BE2C (cell line): Measurements from ENCODE around the gene CSMD2.

Source experiments
- DNase-seq: peaks from one replicate; pipeline ENCODE4 v3.0.0-alpha.2; 2020
- H3K27me3 ChIP-seq: fragments of 250-450 bp; sonication (Bioruptor Pico); 2 replicates; pipeline ENCODE4 v1.5.1; 2020; ENCODE audit warnings: mild to moderate bottlenecking
- H3K36me3 ChIP-seq: fragments of 250-450 bp; sonication (Bioruptor Pico); 2 replicates; pipeline ENCODE4 v1.5.1; 2020; ENCODE audit warnings: mild to moderate bottlenecking
- H3K4me1 ChIP-seq: fragments of 250-450 bp; sonication (Bioruptor Pico); 2 replicates; pipeline ENCODE4 v1.5.1; 2020
- H3K4me3 ChIP-seq: 2 replicates; pipeline ENCODE4 v1.5.1; 2011; ENCODE audit warnings: low read depth, low read length
- H3K9me3 ChIP-seq: fragments of 250-450 bp; sonication (Bioruptor Pico); 2 replicates; pipeline ENCODE4 v1.5.1; 2020
- CTCF ChIP-seq: IDR thresholded peaks from 2 replicates; pipeline ENCODE4 v1.5.1; 2012; ENCODE audit warnings: mild to moderate bottlenecking, low read depth, low read length

CSMD2 gene

GRCh38 chr1:33668695-33669094, 496.3 kb downstream of the CSMD2 start:
- no peaks in the 10 kb centered on the region for H3K27me3 ChIP-seq
- H3K9me3 ChIP-seq = no peaks in the 10 kb centered on the region
- no peak for DNase-seq
- H3K36me3 ChIP-seq = no peaks in the 10 kb centered on the region
- H3K4me3 ChIP-seq = no peak overlapping the region
- no peaks in the 10 kb centered on the region for H3K4me1 ChIP-seq
- no peak for TF ChIP-seq CTCF

DNA sequence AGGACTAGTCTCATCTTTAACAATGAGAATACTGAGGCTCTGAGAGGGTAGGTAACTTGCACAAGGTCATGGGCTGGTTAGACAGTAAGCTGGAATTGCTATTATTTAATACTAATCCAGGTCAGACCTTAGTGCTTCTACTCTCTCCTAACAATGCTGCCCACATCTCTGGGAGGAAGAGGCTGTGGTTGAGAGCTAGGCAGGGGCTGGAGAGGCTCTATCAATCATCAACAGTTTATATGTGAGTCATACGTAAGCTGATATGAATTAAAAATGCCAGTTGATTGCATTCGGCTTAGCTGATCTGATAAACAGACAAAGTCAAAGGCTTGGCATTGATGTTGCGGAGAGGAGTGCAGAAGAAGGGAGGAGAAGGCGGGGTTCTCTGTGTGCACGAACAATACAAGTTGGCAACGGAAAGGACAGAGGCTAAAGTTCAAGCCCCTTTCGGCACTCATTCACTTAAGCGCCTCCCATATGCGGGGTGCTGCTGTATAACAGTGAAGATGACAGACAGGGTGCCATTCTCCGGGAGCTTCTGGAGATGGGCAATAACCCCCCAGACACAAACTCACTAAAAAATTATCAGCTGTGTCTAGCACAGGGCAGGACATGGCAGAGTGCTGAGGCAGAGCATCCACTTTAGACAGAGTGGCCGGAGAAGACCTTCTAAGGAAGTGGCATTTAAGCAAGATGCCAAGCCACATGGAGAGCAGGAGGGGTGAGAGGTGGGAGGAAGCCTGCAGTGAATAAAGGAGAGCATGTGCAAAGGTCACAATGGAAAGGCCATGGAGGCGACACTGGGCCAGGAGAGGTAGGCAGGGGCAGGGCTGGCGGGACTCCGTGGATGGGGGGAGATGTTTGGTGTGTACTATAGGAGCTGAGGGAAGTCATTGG, 497.4 kb downstream of the CSMD2 start:
- no peak for TF ChIP-seq CTCF
- DNase-seq = no peak
- Histone ChIP-seq H3K27me3 (no peaks in the 10 kb centered on the region), H3K4me1 (no peaks in the 10 kb centered on the region), H3K4me3 (no peak overlapping the region), H3K36me3 (no peaks in the 10 kb centered on the region), H3K9me3 (no peaks in the 10 kb centered on the region)

DNA sequence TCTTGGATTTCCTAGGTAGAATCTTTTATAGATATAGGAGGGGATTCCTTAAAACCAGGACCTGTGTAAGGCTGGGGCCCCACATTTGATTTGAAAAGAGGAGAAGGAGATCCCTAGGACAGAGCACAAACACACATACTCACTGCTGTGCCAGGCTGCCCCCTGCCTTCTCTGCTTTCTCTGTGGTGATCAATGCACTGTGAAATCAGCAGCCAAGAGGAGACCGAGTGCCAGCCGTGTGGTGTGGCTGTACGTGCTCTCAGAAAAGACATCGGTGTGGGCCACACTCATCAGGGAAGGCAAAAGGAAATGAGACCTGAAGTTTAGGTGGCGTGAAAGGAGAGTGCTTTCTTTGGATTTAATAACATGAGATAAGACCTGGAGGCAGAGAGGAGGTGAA, 498.4 kb downstream of the CSMD2 start:
- TF ChIP-seq CTCF = no peak

GRCh38 chr1:33661811-33662454, 503.1 kb downstream of the CSMD2 start:
- DNase-seq = no peak
- TF ChIP-seq CTCF = no peak
- no peaks in the 10 kb centered on the region for H3K36me3 ChIP-seq
- no peaks in the 10 kb centered on the region for H3K4me1 ChIP-seq
- H3K27me3 ChIP-seq = no peaks in the 10 kb centered on the region
- H3K9me3 ChIP-seq = no peaks in the 10 kb centered on the region
- no peak overlapping the region for H3K4me3 ChIP-seq

More for the DNA sequence above, 498.4 kb downstream of the CSMD2 start:
- no peaks in the 10 kb centered on the region for H3K4me1 ChIP-seq
- DNase-seq = no peak
- H3K36me3 ChIP-seq = no peaks in the 10 kb centered on the region
- H3K9me3 ChIP-seq = no peaks in the 10 kb centered on the region
- no peak overlapping the region for H3K4me3 ChIP-seq
- H3K27me3 ChIP-seq = no peaks in the 10 kb centered on the region

- H3K4me3 ChIP-seq = no peak overlapping the region
- no peak for TF ChIP-seq CTCF
- DNase-seq = no peak
- no peaks in the 10 kb centered on the region for H3K9me3 ChIP-seq
- no peaks in the 10 kb centered on the region for H3K4me1 ChIP-seq
- no peaks in the 10 kb centered on the region for H3K27me3 ChIP-seq
- no peaks in the 10 kb centered on the region for H3K36me3 ChIP-seq
Observed at GRCh38 chr1:33660956-33661355, 504.1 kb downstream of the CSMD2 start.

DNA sequence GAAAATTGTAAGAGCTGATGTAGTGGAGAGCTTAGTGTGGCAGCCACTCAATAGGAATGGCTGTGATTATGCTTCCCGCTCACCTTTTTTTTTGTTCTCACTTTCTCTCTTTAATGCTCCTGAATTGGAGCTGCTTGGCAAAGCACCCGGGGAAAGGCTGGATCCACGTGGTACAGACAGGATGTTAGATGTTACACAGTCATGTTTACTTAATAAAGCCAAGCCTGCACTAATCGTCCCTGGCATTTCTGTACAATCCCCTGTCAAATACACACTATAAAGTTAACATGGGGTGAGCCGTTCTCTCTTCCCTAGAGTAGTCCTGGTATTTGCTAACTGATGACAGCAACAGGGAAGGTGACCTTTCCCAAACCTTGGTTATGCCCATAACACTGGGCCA, 504.8 kb downstream of the CSMD2 start:
- no peaks in the 10 kb centered on the region for H3K27me3 ChIP-seq
- no peak overlapping the region for H3K4me3 ChIP-seq
- DNase-seq = no peak
- H3K4me1 ChIP-seq = no peaks in the 10 kb centered on the region
- H3K36me3 ChIP-seq = no peaks in the 10 kb centered on the region
- no peak for TF ChIP-seq CTCF
- H3K9me3 ChIP-seq = no peaks in the 10 kb centered on the region
